ENCODE results near the gene SNCB. TPM values are rescaled to one million over a fixed set of nuclear protein-coding genes. Genes with fewer than 3 reads are reported as not detected.

Gene SNCB
- not detected for total RNA-seq

GRCh38 chr5:176629853-176630680 is at the start of gene SNCB, which contains the start of gene EIF4E1B:
Gene SNCB (minus strand): TSS chr5:176630534. CDS start chr5:176629654, 880 bp downstream.
Gene EIF4E1B (plus strand): TSS chr5:176630675. CDS start chr5:176642788, 12,113 bp downstream.
- Mint-ChIP-seq H3K9me3 (ENCODE audit: insufficient read depth) (no peaks in the 10 kb centered on the region), H3K4me1 (ENCODE audit: low read depth) (peaks cover 25% of the 10 kb centered on the region), H3K27ac (peak within 1 kb of the TSS; percentile 19), H3K36me3 (ENCODE audit: low read depth) (no peaks in the 10 kb centered on the region), H3K4me3 (peak within 1 kb of the TSS; percentile 11), H3K27me3 (ENCODE audit: low read depth) (peaks cover 68% of the 10 kb centered on the region)
- ChIA-PET CTCF (interaction anchor here (0.7 to 2.3 kb wide), 6 partner anchors 8 to 900 kb away, joined by 3 to 15 read pairs (median 4); partner anchors contain the start of gene TSPAN17), POLR2A (interaction anchor here (0.8 to 1.6 kb wide), 3 partner anchors 8 to 217 kb away, joined by 3 to 4 read pairs (median 3); partner anchors contain the start of gene TSPAN17)
- DNase-seq (peak; percentile 64), ATAC-seq (peak; percentile 94)

DNA sequence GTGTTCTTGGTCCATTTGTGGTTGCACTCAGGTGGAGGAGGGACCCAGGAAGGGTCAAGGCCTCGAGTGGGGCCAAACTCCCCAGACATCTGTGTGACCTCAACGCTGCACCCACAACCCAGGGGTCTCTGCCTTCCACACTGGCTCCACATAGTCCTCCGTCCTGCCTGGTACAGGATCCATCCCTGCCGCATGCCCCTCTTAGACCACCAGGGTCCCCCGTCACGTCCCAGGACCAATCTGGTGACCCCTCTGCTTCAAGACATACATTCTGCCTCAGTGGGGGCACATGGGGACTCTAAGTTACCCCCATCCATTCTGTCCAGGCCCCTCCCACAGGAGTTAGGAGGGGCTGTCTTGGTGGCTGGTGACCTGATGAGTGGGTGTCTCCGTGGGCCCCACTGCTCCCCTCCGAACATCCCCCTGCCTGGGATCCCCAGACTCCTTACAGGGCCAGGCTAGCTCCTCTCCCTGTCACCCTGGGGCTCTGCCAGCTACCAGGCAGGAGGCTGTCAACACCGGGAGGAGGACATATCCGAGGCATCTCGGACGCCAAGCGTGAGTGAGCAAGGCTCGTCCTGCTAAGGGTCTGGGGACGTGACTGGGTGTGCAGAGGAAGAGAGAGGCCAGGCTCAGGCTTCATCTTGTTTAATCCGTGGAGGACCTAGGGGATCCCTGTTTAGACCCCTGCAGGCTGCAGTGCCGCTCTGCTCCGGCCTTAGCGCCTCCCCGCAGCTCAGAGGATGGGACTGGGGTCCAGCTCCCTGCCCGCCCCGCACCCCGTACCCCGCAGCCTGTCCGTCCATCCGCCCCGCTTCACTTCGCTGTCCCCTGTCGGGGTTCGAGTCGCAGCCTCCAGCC is 49.3 kb upstream of the SNCB start:
- ChIA-PET POLR2A (no interaction called here), CTCF (interaction anchor here (1.7 to 2.2 kb wide), 2 partner anchors 18 to 21 kb away, joined by 3 to 9 read pairs; no protein-coding TSS in a partner anchor)
- peaks cover 38% of the 10 kb centered on the region for H3K27me3 Mint-ChIP-seq (ENCODE audit: low read depth)
- H3K36me3 Mint-ChIP-seq (ENCODE audit: low read depth) = no peaks in the 10 kb centered on the region
- no peak for DNase-seq
- H3K9me3 Mint-ChIP-seq (ENCODE audit: insufficient read depth) = no peaks in the 10 kb centered on the region
- H3K4me3 Mint-ChIP-seq = no peak overlapping the region
- no peaks in the 10 kb centered on the region for H3K4me1 Mint-ChIP-seq (ENCODE audit: low read depth)
- no peak overlapping the region for H3K27ac Mint-ChIP-seq
- ATAC-seq = no peak

- Mint-ChIP-seq H3K36me3 (ENCODE audit: low read depth) (no peaks in the 10 kb centered on the region), H3K4me3 (no peak overlapping the region), H3K4me1 (ENCODE audit: low read depth) (no peaks in the 10 kb centered on the region), H3K27ac (no peak overlapping the region), H3K9me3 (ENCODE audit: insufficient read depth) (no peaks in the 10 kb centered on the region), H3K27me3 (ENCODE audit: low read depth) (peaks cover 35% of the 10 kb centered on the region)
- ATAC-seq = no peak
- POLR2A ChIA-PET = no interaction called here
- no peak for DNase-seq
- CTCF ChIA-PET = interaction anchor here (1.7 kb wide), 1 partner anchor 20 kb away, joined by 3 read pairs; no protein-coding TSS in a partner anchor
Measured at GRCh38 chr5:176678584-176678983, 48.2 kb upstream of the SNCB start.

DNA sequence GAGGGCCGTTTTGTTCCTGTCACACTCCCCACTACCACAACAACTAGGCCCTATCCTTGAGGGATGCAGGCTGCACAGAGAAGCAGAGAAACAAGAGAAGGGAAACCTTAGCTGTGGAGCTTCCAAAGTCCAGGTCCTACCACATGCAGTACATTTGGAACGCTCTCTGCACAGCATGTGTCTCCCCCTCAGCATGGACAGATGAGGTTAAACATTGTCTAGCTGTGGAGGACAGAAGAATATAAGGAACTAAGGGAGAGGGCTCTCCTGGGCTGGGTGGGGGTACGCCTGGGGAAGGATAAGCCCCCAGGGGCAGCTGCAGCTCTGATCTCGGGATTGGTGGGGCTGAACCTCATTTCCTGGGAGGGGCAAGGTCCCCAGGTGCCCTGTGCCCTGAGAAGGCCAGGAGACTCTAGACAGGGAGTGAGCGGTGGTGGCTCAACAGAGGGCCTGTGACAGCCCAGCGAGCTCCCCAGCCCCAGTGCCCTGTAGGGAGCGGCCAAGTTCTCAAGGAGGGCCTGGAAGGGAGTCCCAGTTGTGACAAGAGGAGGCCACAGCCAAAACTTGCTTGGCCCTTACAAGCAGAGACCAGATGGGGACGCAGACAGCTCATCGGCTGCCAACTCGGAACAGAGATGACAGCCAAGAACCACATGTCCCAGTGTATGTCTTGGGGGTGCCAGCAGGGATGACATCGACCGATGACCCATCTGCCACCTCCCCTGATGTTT is 47.0 kb upstream of the SNCB start:
- CTCF ChIA-PET = interaction anchor here (1.3 kb wide), 1 partner anchor 17 kb away, joined by 5 read pairs; no protein-coding TSS in a partner anchor
- no peak for ATAC-seq
- no peaks in the 10 kb centered on the region for H3K4me1 Mint-ChIP-seq (ENCODE audit: low read depth)

GRCh38 chr5:176676361-176676824 is 46.1 kb upstream of the SNCB start:
- ChIA-PET CTCF (no interaction called here), POLR2A (no interaction called here)
- Mint-ChIP-seq H3K9me3 (ENCODE audit: insufficient read depth) (no peaks in the 10 kb centered on the region), H3K27me3 (ENCODE audit: low read depth) (peaks cover 24% of the 10 kb centered on the region), H3K36me3 (ENCODE audit: low read depth) (no peaks in the 10 kb centered on the region), H3K27ac (no peak overlapping the region), H3K4me1 (ENCODE audit: low read depth) (no peaks in the 10 kb centered on the region), H3K4me3 (no peak overlapping the region)
- DNase-seq (no peak), ATAC-seq (no peak)

More for the DNA sequence above, 47.0 kb upstream of the SNCB start:
- Mint-ChIP-seq H3K27ac (peak overlapping the region; percentile 6), H3K36me3 (ENCODE audit: low read depth) (no peaks in the 10 kb centered on the region), H3K4me3 (no peak overlapping the region), H3K27me3 (ENCODE audit: low read depth) (peaks cover 30% of the 10 kb centered on the region), H3K9me3 (ENCODE audit: insufficient read depth) (no peaks in the 10 kb centered on the region)
- DNase-seq = no peak
- POLR2A ChIA-PET = no interaction called here

- no peak for ATAC-seq
- Mint-ChIP-seq H3K4me3 (no peak overlapping the region), H3K4me1 (ENCODE audit: low read depth) (no peaks in the 10 kb centered on the region), H3K9me3 (ENCODE audit: insufficient read depth) (no peaks in the 10 kb centered on the region), H3K27me3 (ENCODE audit: low read depth) (peaks cover 25% of the 10 kb centered on the region), H3K27ac (no peak overlapping the region), H3K36me3 (ENCODE audit: low read depth) (no peaks in the 10 kb centered on the region)
- POLR2A ChIA-PET = no interaction called here
- CTCF ChIA-PET = interaction anchor here (4.1 kb wide), 1 partner anchor 15 kb away, joined by 19 read pairs; no protein-coding TSS in a partner anchor
- DNase-seq = no peak
Measured at GRCh38 chr5:176675676-176676360, 45.5 kb upstream of the SNCB start.

DNA sequence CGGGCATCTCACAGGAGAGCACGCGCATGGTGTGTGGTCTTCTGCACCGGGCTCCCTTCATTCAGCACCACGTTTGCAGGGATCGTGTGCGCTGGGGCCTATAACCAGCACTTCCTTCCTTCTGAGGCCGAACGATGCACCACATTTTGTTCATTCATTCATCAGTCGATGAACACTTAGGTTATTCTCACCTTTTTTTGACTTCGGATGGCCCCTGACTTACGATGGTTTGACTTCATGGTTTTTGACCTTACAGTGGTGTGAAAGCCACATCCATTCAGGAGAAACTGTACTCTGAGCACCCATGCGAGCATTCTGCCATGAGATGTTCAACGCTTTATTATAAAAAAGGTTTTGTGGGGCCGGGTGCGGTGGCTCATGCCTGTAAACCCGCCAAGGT is 44.5 kb upstream of the SNCB start:
- Mint-ChIP-seq H3K4me1 (ENCODE audit: low read depth) (no peaks in the 10 kb centered on the region), H3K9me3 (ENCODE audit: insufficient read depth) (no peaks in the 10 kb centered on the region), H3K4me3 (no peak overlapping the region), H3K27me3 (ENCODE audit: low read depth) (peaks cover 21% of the 10 kb centered on the region), H3K27ac (no peak overlapping the region), H3K36me3 (ENCODE audit: low read depth) (no peaks in the 10 kb centered on the region)
- no peak for DNase-seq
- ChIA-PET CTCF (interaction anchor here (0.8 to 4.1 kb wide), 2 partner anchors 9 to 14 kb away, joined by 3 to 19 read pairs; no protein-coding TSS in a partner anchor), POLR2A (interaction anchor here (0.7 kb wide), 1 partner anchor 31 kb away, joined by 3 read pairs; no protein-coding TSS in a partner anchor)
- no peak for ATAC-seq

DNA sequence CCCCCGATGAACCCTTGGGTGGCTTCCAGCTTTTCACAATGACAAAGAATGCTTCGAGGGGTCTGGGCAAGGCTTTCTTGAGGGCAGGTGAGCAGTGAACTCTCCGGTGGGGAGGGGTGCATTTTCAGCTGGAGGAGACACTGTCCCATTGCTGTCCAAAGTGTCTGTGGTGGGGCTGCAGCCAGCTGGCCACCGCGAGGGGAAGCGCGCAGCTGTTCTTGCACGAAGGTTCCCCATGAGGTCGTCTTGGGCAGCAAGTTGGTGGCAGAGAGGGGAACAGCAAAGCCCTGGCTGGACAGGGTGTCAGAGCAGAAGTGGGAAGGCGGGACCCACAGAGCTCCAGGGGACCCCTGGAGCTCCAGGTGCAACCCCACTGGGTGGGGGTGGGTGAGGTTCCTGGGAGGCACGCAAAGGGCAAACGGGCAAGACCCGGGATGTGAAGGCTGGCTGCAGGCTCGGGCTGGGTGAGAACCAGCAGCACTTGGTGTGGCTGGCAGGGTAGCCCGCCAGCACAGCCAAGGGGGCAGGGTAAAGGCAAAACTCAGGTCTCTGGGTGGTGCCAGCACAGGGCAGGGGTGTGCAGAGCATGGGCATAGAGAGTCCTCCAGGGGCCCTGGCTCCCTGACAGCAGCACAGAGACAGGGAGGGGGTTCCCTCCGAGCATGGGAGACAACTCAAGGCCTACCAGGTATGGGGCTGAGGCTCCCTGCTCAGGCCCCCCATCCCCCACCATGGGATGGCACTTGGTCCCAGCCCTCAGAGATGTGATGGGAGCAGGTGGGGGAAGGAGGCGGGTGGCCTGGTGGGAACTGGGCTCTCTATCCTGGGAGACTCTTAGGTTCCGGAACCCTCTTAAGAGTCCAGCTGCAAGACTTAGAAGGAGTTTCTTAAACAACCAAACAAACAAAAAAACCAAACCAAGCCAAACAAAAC is 43.6 kb upstream of the SNCB start:
- no peak overlapping the region for H3K4me3 Mint-ChIP-seq
- H3K27me3 Mint-ChIP-seq (ENCODE audit: low read depth) = peaks cover 16% of the 10 kb centered on the region
- CTCF ChIA-PET = interaction anchor here (0.8 to 4.1 kb wide), 2 partner anchors 10 to 13 kb away, joined by 3 to 19 read pairs; no protein-coding TSS in a partner anchor
- POLR2A ChIA-PET = interaction anchor here (0.7 to 1.5 kb wide), 2 partner anchors 9 to 30 kb away, joined by 3 read pairs; no protein-coding TSS in a partner anchor
- DNase-seq (no peak), ATAC-seq (no peak)
- no peak overlapping the region for H3K27ac Mint-ChIP-seq
- no peaks in the 10 kb centered on the region for H3K4me1 Mint-ChIP-seq (ENCODE audit: low read depth)
- no peaks in the 10 kb centered on the region for H3K9me3 Mint-ChIP-seq (ENCODE audit: insufficient read depth)
- H3K36me3 Mint-ChIP-seq (ENCODE audit: low read depth) = no peaks in the 10 kb centered on the region

DNA sequence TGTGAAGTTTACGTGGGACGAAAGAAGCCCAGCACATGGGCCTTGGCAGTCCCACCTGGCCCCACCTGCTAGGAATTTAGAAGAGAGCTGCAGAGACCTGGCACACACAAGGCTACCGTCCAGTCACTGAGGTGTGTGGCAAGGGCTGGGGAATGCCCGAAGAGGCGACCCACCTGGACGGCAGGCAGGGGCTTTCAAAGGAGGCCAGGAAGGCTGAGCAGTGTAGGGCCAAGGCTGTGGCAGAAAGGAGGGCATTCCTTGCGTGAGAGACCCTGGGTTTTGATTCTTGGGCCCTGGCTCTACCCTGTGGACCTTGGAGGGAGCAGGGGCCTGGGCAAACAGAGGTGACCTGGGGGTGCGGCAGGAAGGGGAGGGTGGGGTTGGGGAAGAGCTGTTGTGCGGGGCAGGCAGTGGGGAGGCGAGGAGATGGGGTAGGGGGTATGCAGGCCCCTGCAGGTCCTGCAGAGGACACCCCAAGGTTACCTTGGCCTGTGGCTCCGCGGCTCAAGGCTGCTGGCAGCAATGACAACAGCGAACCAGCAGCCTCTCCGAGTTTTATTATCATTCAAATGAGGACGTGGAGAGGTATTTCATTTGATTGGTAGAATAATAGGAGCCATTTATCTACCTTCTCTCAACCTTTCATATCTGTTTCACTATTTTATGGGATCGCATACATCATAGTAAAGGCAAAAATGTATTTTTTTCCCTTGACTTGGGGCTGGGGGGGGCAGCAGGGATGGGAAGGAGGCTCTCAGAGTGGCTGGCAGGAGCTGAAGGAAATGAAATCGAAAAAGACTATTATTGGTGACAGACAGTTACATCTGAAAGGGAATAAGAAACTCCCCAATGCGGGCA is 41.8 kb upstream of the SNCB start:
- Mint-ChIP-seq H3K36me3 (ENCODE audit: low read depth) (no peaks in the 10 kb centered on the region), H3K4me1 (ENCODE audit: low read depth) (no peaks in the 10 kb centered on the region), H3K27me3 (ENCODE audit: low read depth) (peaks cover 15% of the 10 kb centered on the region), H3K4me3 (no peak overlapping the region), H3K9me3 (ENCODE audit: insufficient read depth) (no peaks in the 10 kb centered on the region), H3K27ac (no peak overlapping the region)
- ChIA-PET CTCF (interaction anchor here (1.3 to 4.1 kb wide), 2 partner anchors 11 to 254 kb away, joined by 3 to 19 read pairs; no protein-coding TSS in a partner anchor), POLR2A (interaction anchor here (0.7 kb wide), 1 partner anchor 147 kb away, joined by 3 read pairs; no protein-coding TSS in a partner anchor)
- no peak for DNase-seq
- no peak for ATAC-seq

All from activated CD8-positive, alpha-beta T cell treated with anti-CD3 and anti-CD28 coated beads, Interleukin-2, amount 10 ng/mL, durations not matched to agents 7 days and 5 days (primary cell).